Type B pancreatic cell (in vitro differentiated cells): ENCODE data around the gene SPACA4. TPM values are rescaled to one million over a fixed set of nuclear protein-coding genes. Genes with fewer than 3 reads are reported as not detected.

Experiments used
- DNase-seq: peaks from one replicate; pipeline ENCODE4 v3.0.0; 2021; ENCODE audit warnings: mixed read lengths; ENCODE audit not compliant: unreplicated experiment; ENCODE audit errors: extremely low spot score
- H3K27ac Mint-ChIP-seq: 2 replicates; pipeline ENCODE4 v1.8.0; 2021; ENCODE audit warnings: mild to moderate bottlenecking, mixed read lengths
- H3K27me3 Mint-ChIP-seq: 2 replicates; pipeline ENCODE4 v1.8.0; 2021; ENCODE audit warnings: mixed read lengths
- H3K36me3 Mint-ChIP-seq: 2 replicates; pipeline ENCODE4 v1.8.0; 2021; ENCODE audit warnings: mixed read lengths
- H3K4me1 Mint-ChIP-seq: one replicate; pipeline ENCODE4 v1.8.0; 2021; ENCODE audit warnings: mixed read lengths; ENCODE audit not compliant: unreplicated experiment
- H3K4me3 Mint-ChIP-seq: 2 replicates; pipeline ENCODE4 v1.8.0; 2021; ENCODE audit warnings: mild to moderate bottlenecking, mixed read lengths
- H3K9me3 Mint-ChIP-seq: 2 replicates; pipeline ENCODE4 v1.8.0; 2021; ENCODE audit warnings: mixed read lengths
- CTCF ChIP-seq: fragments of 200-600 bp; sonication (generic); conservative IDR thresholded peaks from 2 replicates; pipeline ENCODE4 v1.5.0; 2021; ENCODE audit warnings: antibody characterized with exemption, mild to moderate bottlenecking
- total RNA-seq: library from RNA; stranded (reverse); gene quantifications from 2 replicates; pipeline ENCODE4 v1.2.1, GENCODE V29; 2021; ENCODE audit warnings: low replicate concordance

SPACA4 gene
- total RNA-seq, 1 donor from 2014 or later: not detected

- TF ChIP-seq CTCF: no peak
- Mint-ChIP-seq H3K4me3 (peak overlapping the region; percentile 70), H3K27ac (peak overlapping the region; percentile 96)
Measured at GRCh38 chr19:48632692-48633147, 26.2 kb downstream of the SPACA4 start.

GRCh38 chr19:48633148-48634035 lies 26.9 kb downstream of the SPACA4 start:
- Mint-ChIP-seq H3K4me1 (peaks cover 31% of the 10 kb centered on the region), H3K36me3 (peaks cover 6% of the 10 kb centered on the region), H3K27me3 (no peaks in the 10 kb centered on the region), H3K4me3 (peak overlapping the region; percentile 28), H3K9me3 (no peaks in the 10 kb centered on the region), H3K27ac (peak overlapping the region; percentile 96)
- no peak for DNase-seq
- no peak for TF ChIP-seq CTCF

More at GRCh38 chr19:48632692-48633147, 26.2 kb downstream of the SPACA4 start:
- H3K9me3 Mint-ChIP-seq: no peaks in the 10 kb centered on the region
- peaks cover 3% of the 10 kb centered on the region for H3K36me3 Mint-ChIP-seq
- no peaks in the 10 kb centered on the region for H3K27me3 Mint-ChIP-seq
- H3K4me1 Mint-ChIP-seq: peaks cover 28% of the 10 kb centered on the region
- DNase-seq: no peak

GRCh38 chr19:48634036-48634342 lies 27.4 kb downstream of the SPACA4 start:
- DNase-seq: no peak
- Mint-ChIP-seq H3K4me3 (peak overlapping the region; percentile 86), H3K9me3 (no peaks in the 10 kb centered on the region), H3K27ac (peak overlapping the region; percentile 96), H3K4me1 (peaks cover 34% of the 10 kb centered on the region), H3K27me3 (no peaks in the 10 kb centered on the region), H3K36me3 (peaks cover 12% of the 10 kb centered on the region)
- TF ChIP-seq CTCF: no peak

- H3K4me1 Mint-ChIP-seq: peaks cover 32% of the 10 kb centered on the region
- H3K27ac Mint-ChIP-seq: peak overlapping the region; percentile 96
- DNase-seq: peak; percentile 97
Measured at GRCh38 chr19:48634424-48635262, 28.1 kb downstream of the SPACA4 start.

More at GRCh38 chr19:48634424-48635262, 28.1 kb downstream of the SPACA4 start:
- TF ChIP-seq CTCF: no peak
- Mint-ChIP-seq H3K9me3 (no peaks in the 10 kb centered on the region), H3K27me3 (no peaks in the 10 kb centered on the region), H3K4me3 (peak overlapping the region; percentile 86), H3K36me3 (peaks cover 15% of the 10 kb centered on the region)
